ENCODE results near the gene CERS6. TPM values are rescaled to one million over a fixed set of nuclear protein-coding genes. Genes with fewer than 3 reads are reported as not detected.

CERS6 gene
- total RNA-seq, 1 experiment from 2014 or later = 17.3 TPM

DNA sequence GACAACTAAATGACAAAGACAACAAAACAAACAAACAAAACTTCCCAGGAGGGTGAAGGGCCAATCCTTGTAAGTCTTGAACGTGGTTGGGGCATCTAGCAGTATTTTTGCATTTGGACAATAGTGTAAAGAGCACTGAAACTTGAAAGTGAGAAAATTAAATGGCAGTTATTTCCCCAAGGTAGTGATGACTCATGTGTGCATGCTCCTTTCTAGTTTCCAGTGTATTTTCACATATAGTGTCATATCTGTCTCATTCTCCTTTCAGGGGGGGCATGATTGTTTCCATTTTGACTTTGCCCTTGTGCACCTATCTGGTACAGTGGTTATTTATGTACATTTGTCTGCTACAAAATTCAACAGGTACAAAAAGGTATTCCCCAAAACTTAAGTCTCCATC lies 39.5 kb downstream of the CERS6 start:
- DNase-seq (ENCODE audit: low spot score) (no peak), ATAC-seq (no peak)
- H3K27me3 Mint-ChIP-seq (ENCODE audit: low read depth) = no peaks in the 10 kb centered on the region; the same call in 1 of the 2 replicates
- TF ChIP-seq, protein P1, sequence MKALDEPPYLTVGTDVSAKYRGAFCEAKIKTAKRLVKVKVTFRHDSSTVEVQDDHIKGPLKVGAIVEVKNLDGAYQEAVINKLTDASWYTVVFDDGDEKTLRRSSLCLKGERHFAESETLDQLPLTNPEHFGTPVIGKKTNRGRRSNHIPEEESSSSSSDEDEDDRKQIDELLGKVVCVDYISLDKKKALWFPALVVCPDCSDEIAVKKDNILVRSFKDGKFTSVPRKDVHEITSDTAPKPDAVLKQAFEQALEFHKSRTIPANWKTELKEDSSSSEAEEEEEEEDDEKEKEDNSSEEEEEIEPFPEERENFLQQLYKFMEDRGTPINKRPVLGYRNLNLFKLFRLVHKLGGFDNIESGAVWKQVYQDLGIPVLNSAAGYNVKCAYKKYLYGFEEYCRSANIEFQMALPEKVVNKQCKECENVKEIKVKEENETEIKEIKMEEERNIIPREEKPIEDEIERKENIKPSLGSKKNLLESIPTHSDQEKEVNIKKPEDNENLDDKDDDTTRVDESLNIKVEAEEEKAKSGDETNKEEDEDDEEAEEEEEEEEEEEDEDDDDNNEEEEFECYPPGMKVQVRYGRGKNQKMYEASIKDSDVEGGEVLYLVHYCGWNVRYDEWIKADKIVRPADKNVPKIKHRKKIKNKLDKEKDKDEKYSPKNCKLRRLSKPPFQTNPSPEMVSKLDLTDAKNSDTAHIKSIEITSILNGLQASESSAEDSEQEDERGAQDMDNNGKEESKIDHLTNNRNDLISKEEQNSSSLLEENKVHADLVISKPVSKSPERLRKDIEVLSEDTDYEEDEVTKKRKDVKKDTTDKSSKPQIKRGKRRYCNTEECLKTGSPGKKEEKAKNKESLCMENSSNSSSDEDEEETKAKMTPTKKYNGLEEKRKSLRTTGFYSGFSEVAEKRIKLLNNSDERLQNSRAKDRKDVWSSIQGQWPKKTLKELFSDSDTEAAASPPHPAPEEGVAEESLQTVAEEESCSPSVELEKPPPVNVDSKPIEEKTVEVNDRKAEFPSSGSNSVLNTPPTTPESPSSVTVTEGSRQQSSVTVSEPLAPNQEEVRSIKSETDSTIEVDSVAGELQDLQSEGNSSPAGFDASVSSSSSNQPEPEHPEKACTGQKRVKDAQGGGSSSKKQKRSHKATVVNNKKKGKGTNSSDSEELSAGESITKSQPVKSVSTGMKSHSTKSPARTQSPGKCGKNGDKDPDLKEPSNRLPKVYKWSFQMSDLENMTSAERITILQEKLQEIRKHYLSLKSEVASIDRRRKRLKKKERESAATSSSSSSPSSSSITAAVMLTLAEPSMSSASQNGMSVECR (CRISPR knock-in tag; IDR thresholded peaks at IDR 0.05; ENCODE audit: borderline replicate concordance) = no peak
- TF ChIP-seq, protein P2, sequence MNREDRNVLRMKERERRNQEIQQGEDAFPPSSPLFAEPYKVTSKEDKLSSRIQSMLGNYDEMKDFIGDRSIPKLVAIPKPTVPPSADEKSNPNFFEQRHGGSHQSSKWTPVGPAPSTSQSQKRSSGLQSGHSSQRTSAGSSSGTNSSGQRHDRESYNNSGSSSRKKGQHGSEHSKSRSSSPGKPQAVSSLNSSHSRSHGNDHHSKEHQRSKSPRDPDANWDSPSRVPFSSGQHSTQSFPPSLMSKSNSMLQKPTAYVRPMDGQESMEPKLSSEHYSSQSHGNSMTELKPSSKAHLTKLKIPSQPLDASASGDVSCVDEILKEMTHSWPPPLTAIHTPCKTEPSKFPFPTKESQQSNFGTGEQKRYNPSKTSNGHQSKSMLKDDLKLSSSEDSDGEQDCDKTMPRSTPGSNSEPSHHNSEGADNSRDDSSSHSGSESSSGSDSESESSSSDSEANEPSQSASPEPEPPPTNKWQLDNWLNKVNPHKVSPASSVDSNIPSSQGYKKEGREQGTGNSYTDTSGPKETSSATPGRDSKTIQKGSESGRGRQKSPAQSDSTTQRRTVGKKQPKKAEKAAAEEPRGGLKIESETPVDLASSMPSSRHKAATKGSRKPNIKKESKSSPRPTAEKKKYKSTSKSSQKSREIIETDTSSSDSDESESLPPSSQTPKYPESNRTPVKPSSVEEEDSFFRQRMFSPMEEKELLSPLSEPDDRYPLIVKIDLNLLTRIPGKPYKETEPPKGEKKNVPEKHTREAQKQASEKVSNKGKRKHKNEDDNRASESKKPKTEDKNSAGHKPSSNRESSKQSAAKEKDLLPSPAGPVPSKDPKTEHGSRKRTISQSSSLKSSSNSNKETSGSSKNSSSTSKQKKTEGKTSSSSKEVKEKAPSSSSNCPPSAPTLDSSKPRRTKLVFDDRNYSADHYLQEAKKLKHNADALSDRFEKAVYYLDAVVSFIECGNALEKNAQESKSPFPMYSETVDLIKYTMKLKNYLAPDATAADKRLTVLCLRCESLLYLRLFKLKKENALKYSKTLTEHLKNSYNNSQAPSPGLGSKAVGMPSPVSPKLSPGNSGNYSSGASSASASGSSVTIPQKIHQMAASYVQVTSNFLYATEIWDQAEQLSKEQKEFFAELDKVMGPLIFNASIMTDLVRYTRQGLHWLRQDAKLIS (CRISPR knock-in tag; IDR thresholded peaks at IDR 0.05; ENCODE audit: borderline replicate concordance) = no peak
- no peak overlapping the region for H3K4me3 Mint-ChIP-seq
- H3K36me3 Mint-ChIP-seq = peaks cover 6% of the 10 kb centered on the region; the same call in 1 of the 2 replicates
- no peak overlapping the region for H3K27ac Mint-ChIP-seq
- peaks cover 7% of the 10 kb centered on the region; the same call in 1 of the 2 replicates for H3K9me3 Mint-ChIP-seq
- ChIA-PET CTCF (interaction anchor here (1.8 kb wide), 1 partner anchor 11 kb away, joined by 9 read pairs; no protein-coding TSS in a partner anchor), POLR2A (no interaction called here)
- H3K4me1 Mint-ChIP-seq = peaks cover 26% of the 10 kb centered on the region

DNA sequence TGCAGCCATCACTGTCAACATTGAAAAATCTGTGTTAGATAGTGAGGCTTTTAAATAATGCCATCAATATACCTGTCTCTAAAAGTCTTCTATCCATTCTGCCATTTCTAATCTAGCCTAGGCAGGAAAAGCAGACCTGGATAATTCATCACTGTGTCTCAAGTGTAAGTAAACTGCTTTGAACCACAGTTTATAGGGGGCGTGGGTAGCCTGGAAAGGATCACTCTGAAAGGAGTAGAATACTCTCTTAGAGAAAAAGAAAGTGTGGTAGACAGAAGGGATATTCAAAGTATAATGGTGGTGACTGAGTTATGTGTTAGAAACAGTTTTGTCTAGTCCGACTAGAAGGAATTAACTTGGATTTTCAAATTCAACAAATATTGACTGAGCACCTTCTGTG lies 40.8 kb downstream of the CERS6 start:
- H3K4me1 Mint-ChIP-seq = peaks cover 21% of the 10 kb centered on the region
- ATAC-seq (no peak), DNase-seq (ENCODE audit: low spot score) (no peak)
- TF ChIP-seq KAT7 (CRISPR knock-in tag; IDR thresholded peaks at IDR 0.05; ENCODE audit: borderline replicate concordance) (no peak), JUN (CRISPR knock-in tag; IDR thresholded peaks at IDR 0.05) (no peak), ZNF416 (CRISPR knock-in tag; IDR thresholded peaks at IDR 0.05) (no peak)
- TF ChIP-seq, protein P3, sequence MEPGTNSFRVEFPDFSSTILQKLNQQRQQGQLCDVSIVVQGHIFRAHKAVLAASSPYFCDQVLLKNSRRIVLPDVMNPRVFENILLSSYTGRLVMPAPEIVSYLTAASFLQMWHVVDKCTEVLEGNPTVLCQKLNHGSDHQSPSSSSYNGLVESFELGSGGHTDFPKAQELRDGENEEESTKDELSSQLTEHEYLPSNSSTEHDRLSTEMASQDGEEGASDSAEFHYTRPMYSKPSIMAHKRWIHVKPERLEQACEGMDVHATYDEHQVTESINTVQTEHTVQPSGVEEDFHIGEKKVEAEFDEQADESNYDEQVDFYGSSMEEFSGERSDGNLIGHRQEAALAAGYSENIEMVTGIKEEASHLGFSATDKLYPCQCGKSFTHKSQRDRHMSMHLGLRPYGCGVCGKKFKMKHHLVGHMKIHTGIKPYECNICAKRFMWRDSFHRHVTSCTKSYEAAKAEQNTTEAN (CRISPR knock-in tag; IDR thresholded peaks at IDR 0.05) = no peak
- no peak overlapping the region for H3K4me3 Mint-ChIP-seq
- H3K27ac Mint-ChIP-seq = no peak overlapping the region
- CTCF ChIA-PET = no interaction called here
- POLR2A ChIA-PET = no interaction called here
- H3K27me3 Mint-ChIP-seq (ENCODE audit: low read depth) = no peaks in the 10 kb centered on the region; the same call in 1 of the 2 replicates
- H3K9me3 Mint-ChIP-seq = peaks cover 4% of the 10 kb centered on the region
- peaks cover 3% of the 10 kb centered on the region; the same call in 1 of the 2 replicates for H3K36me3 Mint-ChIP-seq

DNA sequence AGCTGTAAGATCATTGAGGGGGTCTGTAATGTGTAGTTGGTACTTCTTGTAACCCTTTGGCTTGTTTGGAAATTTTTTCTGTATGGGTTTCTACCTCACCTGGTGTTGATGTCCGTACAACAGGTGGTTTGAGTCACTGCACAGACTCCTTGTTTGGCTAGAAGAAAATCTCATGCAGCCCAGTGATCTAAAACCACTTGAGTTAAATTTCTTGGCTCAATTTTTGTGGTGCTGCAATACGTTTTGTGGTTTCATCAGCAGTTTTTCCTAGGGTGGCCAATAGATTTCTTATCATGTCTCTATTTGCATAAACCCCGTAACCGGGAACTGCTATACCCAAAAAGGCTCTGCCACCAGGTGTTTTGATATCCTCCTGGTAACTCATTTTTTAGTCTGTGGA lies 43.4 kb downstream of the CERS6 start:
- ATAC-seq = no peak
- Mint-ChIP-seq H3K9me3 (peaks cover 18% of the 10 kb centered on the region), H3K4me1 (peaks cover 11% of the 10 kb centered on the region), H3K4me3 (no peak overlapping the region), H3K36me3 (peaks cover 6% of the 10 kb centered on the region), H3K27ac (no peak overlapping the region), H3K27me3 (ENCODE audit: low read depth) (no peaks in the 10 kb centered on the region; the same call in 1 of the 2 replicates)
- CTCF ChIA-PET = no interaction called here
- no peak for DNase-seq (ENCODE audit: low spot score)
- POLR2A ChIA-PET = no interaction called here
- TF ChIP-seq PRRX2 (CRISPR knock-in tag; IDR thresholded peaks at IDR 0.05) = no peak
- no peak for TF ChIP-seq ZNF121 (CRISPR knock-in tag; IDR thresholded peaks at IDR 0.05)
- TF ChIP-seq, protein P4, sequence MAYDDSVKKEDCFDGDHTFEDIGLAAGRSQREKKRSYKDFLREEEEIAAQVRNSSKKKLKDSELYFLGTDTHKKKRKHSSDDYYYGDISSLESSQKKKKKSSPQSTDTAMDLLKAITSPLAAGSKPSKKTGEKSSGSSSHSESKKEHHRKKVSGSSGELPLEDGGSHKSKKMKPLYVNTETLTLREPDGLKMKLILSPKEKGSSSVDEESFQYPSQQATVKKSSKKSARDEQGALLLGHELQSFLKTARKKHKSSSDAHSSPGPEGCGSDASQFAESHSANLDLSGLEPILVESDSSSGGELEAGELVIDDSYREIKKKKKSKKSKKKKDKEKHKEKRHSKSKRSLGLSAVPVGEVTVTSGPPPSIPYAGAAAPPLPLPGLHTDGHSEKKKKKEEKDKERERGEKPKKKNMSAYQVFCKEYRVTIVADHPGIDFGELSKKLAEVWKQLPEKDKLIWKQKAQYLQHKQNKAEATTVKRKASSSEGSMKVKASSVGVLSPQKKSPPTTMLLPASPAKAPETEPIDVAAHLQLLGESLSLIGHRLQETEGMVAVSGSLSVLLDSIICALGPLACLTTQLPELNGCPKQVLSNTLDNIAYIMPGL (CRISPR knock-in tag; IDR thresholded peaks at IDR 0.05) = no peak
- no peak for TF ChIP-seq FOXP1 (CRISPR knock-in tag; IDR thresholded peaks at IDR 0.05; ENCODE audit: borderline replicate concordance)
- TF ChIP-seq, protein P5, sequence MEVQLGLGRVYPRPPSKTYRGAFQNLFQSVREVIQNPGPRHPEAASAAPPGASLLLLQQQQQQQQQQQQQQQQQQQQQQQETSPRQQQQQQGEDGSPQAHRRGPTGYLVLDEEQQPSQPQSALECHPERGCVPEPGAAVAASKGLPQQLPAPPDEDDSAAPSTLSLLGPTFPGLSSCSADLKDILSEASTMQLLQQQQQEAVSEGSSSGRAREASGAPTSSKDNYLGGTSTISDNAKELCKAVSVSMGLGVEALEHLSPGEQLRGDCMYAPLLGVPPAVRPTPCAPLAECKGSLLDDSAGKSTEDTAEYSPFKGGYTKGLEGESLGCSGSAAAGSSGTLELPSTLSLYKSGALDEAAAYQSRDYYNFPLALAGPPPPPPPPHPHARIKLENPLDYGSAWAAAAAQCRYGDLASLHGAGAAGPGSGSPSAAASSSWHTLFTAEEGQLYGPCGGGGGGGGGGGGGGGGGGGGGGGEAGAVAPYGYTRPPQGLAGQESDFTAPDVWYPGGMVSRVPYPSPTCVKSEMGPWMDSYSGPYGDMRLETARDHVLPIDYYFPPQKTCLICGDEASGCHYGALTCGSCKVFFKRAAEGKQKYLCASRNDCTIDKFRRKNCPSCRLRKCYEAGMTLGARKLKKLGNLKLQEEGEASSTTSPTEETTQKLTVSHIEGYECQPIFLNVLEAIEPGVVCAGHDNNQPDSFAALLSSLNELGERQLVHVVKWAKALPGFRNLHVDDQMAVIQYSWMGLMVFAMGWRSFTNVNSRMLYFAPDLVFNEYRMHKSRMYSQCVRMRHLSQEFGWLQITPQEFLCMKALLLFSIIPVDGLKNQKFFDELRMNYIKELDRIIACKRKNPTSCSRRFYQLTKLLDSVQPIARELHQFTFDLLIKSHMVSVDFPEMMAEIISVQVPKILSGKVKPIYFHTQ (CRISPR knock-in tag; IDR thresholded peaks at IDR 0.05) = no peak
- no peak for TF ChIP-seq ZNF317 (CRISPR knock-in tag; IDR thresholded peaks at IDR 0.05; ENCODE audit: borderline replicate concordance, low read depth)
- TF ChIP-seq, protein P6, sequence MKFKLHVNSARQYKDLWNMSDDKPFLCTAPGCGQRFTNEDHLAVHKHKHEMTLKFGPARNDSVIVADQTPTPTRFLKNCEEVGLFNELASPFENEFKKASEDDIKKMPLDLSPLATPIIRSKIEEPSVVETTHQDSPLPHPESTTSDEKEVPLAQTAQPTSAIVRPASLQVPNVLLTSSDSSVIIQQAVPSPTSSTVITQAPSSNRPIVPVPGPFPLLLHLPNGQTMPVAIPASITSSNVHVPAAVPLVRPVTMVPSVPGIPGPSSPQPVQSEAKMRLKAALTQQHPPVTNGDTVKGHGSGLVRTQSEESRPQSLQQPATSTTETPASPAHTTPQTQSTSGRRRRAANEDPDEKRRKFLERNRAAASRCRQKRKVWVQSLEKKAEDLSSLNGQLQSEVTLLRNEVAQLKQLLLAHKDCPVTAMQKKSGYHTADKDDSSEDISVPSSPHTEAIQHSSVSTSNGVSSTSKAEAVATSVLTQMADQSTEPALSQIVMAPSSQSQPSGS (CRISPR knock-in tag; IDR thresholded peaks at IDR 0.05; ENCODE audit: borderline replicate concordance, low read depth) = no peak
- no peak for TF ChIP-seq ZNF263 (CRISPR knock-in tag; IDR thresholded peaks at IDR 0.05; ENCODE audit: low read depth)

All from WTC11 (cell line).